SIG-M5 (cell line): Measurements from ENCODE around the gene MLLT10.

Source experiments
- DNase-seq: peaks from one replicate; lab custom pipeline; 2025; lab: John Stamatoyannopoulos, UW

MLLT10 gene

GRCh38 chr10:21517134-21518031, 16.6 kb upstream of the MLLT10 start:
- DNase-seq, result no peak

GRCh38 chr10:21518149-21518640, 15.8 kb upstream of the MLLT10 start:
- no peak for DNase-seq

- no peak for DNase-seq
Measured at GRCh38 chr10:21518641-21519396, 15.2 kb upstream of the MLLT10 start.

- DNase-seq, result no peak
Measured at GRCh38 chr10:21519397-21519933, 14.6 kb upstream of the MLLT10 start.

- DNase-seq, result no peak
Measured at GRCh38 chr10:21519941-21520436, 14.0 kb upstream of the MLLT10 start.

GRCh38 chr10:21520509-21520908, 13.5 kb upstream of the MLLT10 start:
- no peak for DNase-seq

GRCh38 chr10:21520949-21521348, 13.1 kb upstream of the MLLT10 start:
- no peak for DNase-seq

- DNase-seq, result no peak
Measured at GRCh38 chr10:21521751-21522533, 12.1 kb upstream of the MLLT10 start.

- DNase-seq, result no peak
Measured at GRCh38 chr10:21522631-21523406, 11.2 kb upstream of the MLLT10 start.

- DNase-seq, result no peak
Measured at GRCh38 chr10:21523557-21524008, 10.4 kb upstream of the MLLT10 start.

GRCh38 chr10:21524131-21524525, 9.9 kb upstream of the MLLT10 start:
- no peak for DNase-seq

- no peak for DNase-seq
Measured at GRCh38 chr10:21524526-21525366, 9.3 kb upstream of the MLLT10 start.

- peak; percentile 24 for DNase-seq
Measured at GRCh38 chr10:21525367-21526187, 8.5 kb upstream of the MLLT10 start, which contains the start of gene SKIDA1. Gene SKIDA1 (minus strand): TSS chr10:21525682. CDS start chr10:21517822, 7,860 bp downstream.

- no peak for DNase-seq
Measured at GRCh38 chr10:21526188-21526859, 7.7 kb upstream of the MLLT10 start.

GRCh38 chr10:21526860-21527597, 7.0 kb upstream of the MLLT10 start:
- no peak for DNase-seq

- DNase-seq, result no peak
Measured at GRCh38 chr10:21527598-21528235, 6.3 kb upstream of the MLLT10 start.
